Psoas muscle (tissue), 8 donors: ENCODE results near the gene IL1RAPL1. TPM values are rescaled to one million over a fixed set of nuclear protein-coding genes. Genes with fewer than 3 reads are reported as not detected.
A peak's percentile ranks its signal among the peaks of the same experiment; 100 is the strongest.

Experiments used
- ATAC-seq, 4 donors: fragments of 200-7000 bp; cut with Tn5 transposase; one replicate each; pipeline ENCODE4 v1.9.1; 2020; ENCODE audit warnings: moderate library complexity in 3 of 4, mild to moderate bottlenecking in 2 of 4
- DNase-seq, 2 donors: peaks; one replicate each; pipeline ENCODE4 v3.0.0-alpha.2; 2020
- H3K27ac ChIP-seq: fragments of 200-600 bp; one replicate; pipeline ENCODE4 v1.8.0; 2022
- H3K27me3 ChIP-seq, 3 donors: fragments of 200-600 bp in 1 of 3; one replicate each; pipeline versions ENCODE4 v1.6.1 to v1.8.0; 2013 to 2022; ENCODE audit warnings: low read length in 2 of 3, mild to moderate bottlenecking in 2 of 3, moderate library complexity in 1 of 3; ENCODE audit not compliant: insufficient read depth in 3 of 3
- H3K36me3 ChIP-seq, 2 donors: fragments of 200-600 bp in 1 of 2; one replicate each; pipeline versions ENCODE4 v1.6.1 to v1.8.0; 2013 to 2022; ENCODE audit warnings: low read depth in 1 of 2, mild to moderate bottlenecking in 1 of 2, moderate library complexity in 1 of 2; ENCODE audit not compliant: insufficient read depth in 1 of 2
- H3K4me1 ChIP-seq: fragments of 200-600 bp; one replicate; pipeline ENCODE4 v1.8.0; 2022
- H3K4me3 ChIP-seq: fragments of 200-600 bp; one replicate; pipeline ENCODE4 v1.8.0; 2022; ENCODE audit warnings: mild to moderate bottlenecking
- H3K9me3 ChIP-seq: fragments of 200-600 bp; one replicate; pipeline ENCODE4 v1.8.0; 2022
- CTCF ChIP-seq: fragments of 200-600 bp; IDR thresholded peaks from one replicate; pipeline ENCODE4 v1.8.0; 2022; ENCODE audit warnings: antibody characterized with exemption
- WGBS, 3 donors: extraction: QIAGEN DNeasy Blood & Tissue Kit; methylation state at CpG; one replicate each; pipeline versions ENCODE4 v1.1.6 to v1.1.7; 2013; 5-methylcytosine and 5-hydroxymethylcytosine counted together
- intact Hi-C, 2 donors: fragments of 100-400 bp; cut with DNase I; formaldehyde crosslinking; loops; one replicate each; pipeline versions ENCODE4 v1.11.0 to v1.14.2; 2022
- polyA plus RNA-seq, 3 donors: library from polyadenylated mRNA; stranded (reverse); fragments of 200-250 nt; gene quantifications; one replicate each; pipeline ENCODE4 v1.2.3, GENCODE V29; 2013
- total RNA-seq, 4 donors: library from RNA; stranded (reverse); fragmentation: NEBNext Ultra II Directional in 2 of 4; extraction: Animal tissue kit (Norgen Biotek cat#: 25700) in 2 of 4; gene quantifications; one replicate each; pipeline versions ENCODE4 v1.2.1 to v1.2.4, GENCODE V29; 2021 to 2023
- donor health status: healthy with polysubstance abuse.
- donor health status: DM: no; HTN: no; CAD: no; lungs with moderate emphysema.
- donor health status: Bipolar disorder and iron deficiency.
- donor health status: healthy.
- donor health status: DM: yes; HTN: yes; CAD: no.
- donor health status: DM: no; HTN: no; CAD: no.
- donor health status: DM: no; HTN: no; CAD: no.
- donor health status: DM: yes; HTN: yes; CAD: no.

Gene IL1RAPL1
- total and polyA plus RNA-seq, 7 donors: 0.04 to 0.50 (median 0.19) TPM; not detected in 1

DNA sequence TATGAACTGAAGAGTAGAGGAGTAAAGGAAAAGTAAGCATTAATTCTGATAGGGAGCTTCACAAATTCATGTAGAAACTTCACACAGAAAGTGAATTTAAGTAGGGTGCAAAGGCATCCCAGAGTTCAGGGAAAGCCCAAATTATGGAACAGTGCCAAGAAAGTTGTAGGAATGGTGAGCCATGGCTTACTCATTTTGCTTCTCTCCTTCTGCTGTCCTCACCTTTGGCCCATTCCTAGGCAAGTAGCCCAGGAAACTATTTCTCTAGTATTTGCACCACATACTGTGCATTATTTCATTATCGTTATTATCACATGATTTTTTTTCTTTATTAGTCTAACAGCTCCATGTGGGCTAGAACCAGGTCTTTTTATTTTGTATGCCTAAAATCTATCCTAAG is 34.9 kb upstream of the IL1RAPL1 start:
- no peaks in the 10 kb centered on the region for H3K4me1 ChIP-seq
- WGBS, 3 donors: 83 to 100% (median 93%) methylated on average over 1 of the region's 1 CpG
- no peak overlapping the region for H3K27ac ChIP-seq
- TF ChIP-seq CTCF: no peak
- DNase-seq: no peak
- intact Hi-C loops: no loop called here
- no peaks in the 10 kb centered on the region for H3K27me3 ChIP-seq
- no peak for ATAC-seq
- H3K36me3 ChIP-seq: no peaks in the 10 kb centered on the region
- H3K9me3 ChIP-seq: peaks cover 6% of the 10 kb centered on the region
- H3K4me3 ChIP-seq: no peak overlapping the region

GRCh38 chrX:28552882-28553829 is 34.1 kb upstream of the IL1RAPL1 start:
- no peak overlapping the region for H3K4me3 ChIP-seq
- intact Hi-C loops: no loop called here
- TF ChIP-seq CTCF: no peak
- 34 to 81% (median 67%) methylated on average over 1 of the region's 1 CpG for WGBS, 3 donors
- ATAC-seq (no peak), DNase-seq (no peak)
- H3K4me1 ChIP-seq: no peaks in the 10 kb centered on the region
- no peaks in the 10 kb centered on the region for H3K36me3 ChIP-seq
- H3K27me3 ChIP-seq: no peaks in the 10 kb centered on the region
- no peak overlapping the region for H3K27ac ChIP-seq
- peaks cover 9% of the 10 kb centered on the region for H3K9me3 ChIP-seq

GRCh38 chrX:28576117-28576516 is 11.1 kb upstream of the IL1RAPL1 start:
- Histone ChIP-seq H3K4me1 (no peaks in the 10 kb centered on the region), H3K4me3 (no peak overlapping the region), H3K36me3 (no peaks in the 10 kb centered on the region), H3K27me3 (peaks cover 0 to 6% (median 0%) of the 10 kb centered on the region in 3 donors), H3K27ac (no peak overlapping the region), H3K9me3 (no peaks in the 10 kb centered on the region)
- intact Hi-C loops: no loop called here
- WGBS, 3 donors: 48 to 66% (median 60%) methylated on average over 3 of the region's 3 CpGs
- TF ChIP-seq CTCF: no peak
- DNase-seq (no peak), ATAC-seq (no peak)

GRCh38 chrX:28581522-28581921 is 5.7 kb upstream of the IL1RAPL1 start:
- intact Hi-C loops: no loop called here
- ATAC-seq: peak; percentile 43 to 93 (median 80)
- no peak for TF ChIP-seq CTCF
- Histone ChIP-seq H3K27me3 (peaks cover 0 to 17% (median 0%) of the 10 kb centered on the region in 3 donors), H3K27ac (no peak overlapping the region), H3K4me1 (no peaks in the 10 kb centered on the region), H3K36me3 (no peaks in the 10 kb centered on the region), H3K4me3 (no peak overlapping the region), H3K9me3 (no peaks in the 10 kb centered on the region)
- no peak for DNase-seq
